Neural progenitor cell (in vitro differentiated cells): Measurements from ENCODE around the gene PLD2.

Experiments
- CTCF ChIP-seq: fragments of 200-600 bp; sonication (generic); IDR thresholded peaks from 2 replicates; pipeline ENCODE4 v1.5.1; 2017; ENCODE audit warnings: antibody characterized with exemption, mild to moderate bottlenecking
- EZH2 ChIP-seq: fragments of 200-600 bp; sonication (generic); IDR thresholded peaks from 2 replicates; pipeline ENCODE4 v1.6.1; 2017; ENCODE audit warnings: antibody characterized with exemption, mild to moderate bottlenecking, moderate library complexity

DNA sequence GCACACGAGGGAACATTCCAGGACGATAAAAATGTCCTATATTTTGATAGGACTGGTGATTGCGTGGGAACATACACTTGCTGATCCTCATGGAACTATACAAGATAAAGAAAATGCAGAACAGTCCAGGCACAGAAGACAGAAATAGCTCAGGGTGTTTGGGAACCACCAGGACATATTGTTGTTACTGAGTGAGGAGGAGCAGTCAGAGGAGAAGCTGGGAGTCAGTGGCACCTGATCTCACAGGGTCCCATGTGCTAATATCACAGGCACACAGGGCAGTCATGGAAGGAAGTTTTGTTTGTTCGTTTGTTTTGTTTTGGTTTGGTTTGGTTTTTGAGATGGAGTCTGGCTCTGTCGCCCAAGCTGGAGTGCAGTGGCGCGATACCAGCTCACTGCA, 5.7 kb downstream of the PLD2 start:
- no peak for TF ChIP-seq CTCF
- no peak for TF ChIP-seq EZH2
